Hepatocyte (in vitro differentiated cells): ENCODE measurements around the gene APOLD1. TPM values are rescaled to one million over a fixed set of nuclear protein-coding genes. Genes with fewer than 3 reads are reported as not detected.

ENCODE experiments used
- DNase-seq: peaks from one replicate; pipeline ENCODE4 v3.0.0-alpha.2; 2016; ENCODE audit warnings: low spot score
- H2AFZ ChIP-seq: fragments of 200-600 bp; sonication (generic); 2 replicates; pipeline ENCODE4 v1.6.0; 2016; ENCODE audit warnings: antibody characterized with exemption, mild to moderate bottlenecking
- H3K27ac ChIP-seq: fragments of 200-600 bp; sonication (generic); 2 replicates; pipeline ENCODE4 v1.5.1; 2016; ENCODE audit warnings: mild to moderate bottlenecking
- H3K27me3 ChIP-seq: fragments of 200-600 bp; sonication (generic); 2 replicates; pipeline ENCODE4 v1.6.1; 2016
- H3K36me3 ChIP-seq: fragments of 200-600 bp; sonication (generic); replicated peaks from 2 replicates; pipeline ENCODE4 v1.5.1; 2016; ENCODE audit warnings: low read depth; ENCODE audit not compliant: insufficient read depth
- H3K4me1 ChIP-seq: fragments of 200-600 bp; sonication (generic); 2 replicates; pipeline ENCODE4 v1.5.1; 2016; ENCODE audit warnings: mild to moderate bottlenecking, moderate library complexity; ENCODE audit not compliant: insufficient read depth
- H3K4me2 ChIP-seq: fragments of 200-600 bp; sonication (generic); 2 replicates; pipeline ENCODE4 v1.6.0; 2016
- H3K4me3 ChIP-seq: fragments of 200-600 bp; sonication (generic); 2 replicates; pipeline ENCODE4 v1.5.1; 2016; ENCODE audit warnings: mild to moderate bottlenecking
- H3K79me2 ChIP-seq: fragments of 200-600 bp; sonication (generic); 2 replicates; pipeline ENCODE4 v1.6.0; 2017; ENCODE audit warnings: mild to moderate bottlenecking
- H3K9me2 ChIP-seq: fragments of 200-600 bp; sonication (generic); replicated peaks from 2 replicates; pipeline ENCODE4 v1.6.0; 2017; ENCODE audit warnings: mild to moderate bottlenecking; ENCODE audit not compliant: insufficient read depth
- H3K9me3 ChIP-seq: fragments of 200-600 bp; sonication (generic); 2 replicates; pipeline ENCODE4 v1.5.1; 2016; ENCODE audit warnings: low read depth, mild to moderate bottlenecking
- H4K20me1 ChIP-seq: fragments of 200-600 bp; sonication (generic); 2 replicates; pipeline ENCODE4 v1.6.0; 2016; ENCODE audit warnings: mild to moderate bottlenecking; ENCODE audit not compliant: insufficient read depth, poor library complexity, severe bottlenecking
- EZH2 ChIP-seq: fragments of 200-600 bp; sonication (generic); IDR thresholded peaks from 2 replicates; pipeline ENCODE4 v1.6.1; 2016; ENCODE audit warnings: antibody characterized with exemption, mild to moderate bottlenecking, borderline replicate concordance
- EZH2phosphoT487 ChIP-seq: fragments of 200-600 bp; sonication (generic); IDR thresholded peaks from one replicate; pipeline ENCODE4 v1.6.1; 2018; ENCODE audit warnings: antibody characterized with exemption, mild to moderate bottlenecking, low read depth, moderate library complexity; ENCODE audit not compliant: unreplicated experiment, severe bottlenecking
- WGBS: methylation state at CpG from one replicate; pipeline ENCODE4 v1.1.6; 2016; ENCODE audit warnings: low lambda C conversion rate; ENCODE audit errors: missing lambda C conversion rate; 5-methylcytosine and 5-hydroxymethylcytosine counted together
- polyA plus RNA-seq: library from polyadenylated mRNA; unstranded; fragments of >200 nt; fragmentation: Nextera tagmentation; extraction: Ambion mirVana; gene quantifications from 2 replicates; pipeline ENCODE4 v1.2.1, GENCODE V29; 2016
- total RNA-seq: library from RNA; depleted of rRNA; stranded (reverse); fragments of >200 nt; gene quantifications from 2 replicates; pipeline ENCODE4 v1.2.3, GENCODE V29; 2014
- TF ChIP-seq, protein P1 (sequence below): fragments of 200-600 bp; sonication (generic); IDR thresholded peaks from 2 replicates; pipeline ENCODE4 v1.5.1; 2016; ENCODE audit warnings: antibody characterized with exemption, mild to moderate bottlenecking; ENCODE audit not compliant: poor library complexity

APOLD1 gene
- total and polyA plus RNA-seq, 2 experiments from 2014 or later, result 1.5 to 6.0 TPM

DNA sequence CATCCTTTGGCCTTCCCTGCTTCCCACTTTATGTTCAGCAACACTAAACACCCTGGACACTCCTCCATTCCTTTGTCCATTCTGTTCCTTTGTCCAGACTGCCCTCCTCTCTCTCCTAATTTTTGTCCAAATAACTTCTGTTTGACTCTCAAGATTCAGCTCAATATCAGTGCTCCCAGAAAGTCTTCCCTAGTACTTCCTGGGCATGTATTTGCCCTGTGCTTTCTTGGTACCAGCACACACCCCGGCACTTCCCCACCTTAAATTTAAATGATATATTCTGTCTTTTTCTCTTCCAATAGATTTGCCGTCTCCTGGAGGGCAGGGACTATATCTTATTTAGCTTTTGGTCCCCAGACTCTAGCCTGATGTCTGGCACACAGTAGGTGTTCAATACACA lies 6.5 kb upstream of the APOLD1 start:
- Histone ChIP-seq H3K79me2 (no peaks in the 10 kb centered on the region), H3K4me2 (no peak overlapping the region), H4K20me1 (no peaks in the 10 kb centered on the region), H3K9me2 (no peaks in the 10 kb centered on the region), H2AFZ (no peak overlapping the region), H3K4me3 (no peak overlapping the region), H3K27ac (no peak overlapping the region), H3K4me1 (peaks cover 5% of the 10 kb centered on the region), H3K27me3 (no peaks in the 10 kb centered on the region), H3K36me3 (no peaks in the 10 kb centered on the region), H3K9me3 (no peaks in the 10 kb centered on the region)
- 91% methylated on average over 2 of the region's 2 CpGs for WGBS
- no peak for DNase-seq
- TF ChIP-seq EZH2phosphoT487 (no peak), EZH2 (no peak)
- TF ChIP-seq, protein P1, sequence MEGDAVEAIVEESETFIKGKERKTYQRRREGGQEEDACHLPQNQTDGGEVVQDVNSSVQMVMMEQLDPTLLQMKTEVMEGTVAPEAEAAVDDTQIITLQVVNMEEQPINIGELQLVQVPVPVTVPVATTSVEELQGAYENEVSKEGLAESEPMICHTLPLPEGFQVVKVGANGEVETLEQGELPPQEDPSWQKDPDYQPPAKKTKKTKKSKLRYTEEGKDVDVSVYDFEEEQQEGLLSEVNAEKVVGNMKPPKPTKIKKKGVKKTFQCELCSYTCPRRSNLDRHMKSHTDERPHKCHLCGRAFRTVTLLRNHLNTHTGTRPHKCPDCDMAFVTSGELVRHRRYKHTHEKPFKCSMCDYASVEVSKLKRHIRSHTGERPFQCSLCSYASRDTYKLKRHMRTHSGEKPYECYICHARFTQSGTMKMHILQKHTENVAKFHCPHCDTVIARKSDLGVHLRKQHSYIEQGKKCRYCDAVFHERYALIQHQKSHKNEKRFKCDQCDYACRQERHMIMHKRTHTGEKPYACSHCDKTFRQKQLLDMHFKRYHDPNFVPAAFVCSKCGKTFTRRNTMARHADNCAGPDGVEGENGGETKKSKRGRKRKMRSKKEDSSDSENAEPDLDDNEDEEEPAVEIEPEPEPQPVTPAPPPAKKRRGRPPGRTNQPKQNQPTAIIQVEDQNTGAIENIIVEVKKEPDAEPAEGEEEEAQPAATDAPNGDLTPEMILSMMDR, result no peak

DNA sequence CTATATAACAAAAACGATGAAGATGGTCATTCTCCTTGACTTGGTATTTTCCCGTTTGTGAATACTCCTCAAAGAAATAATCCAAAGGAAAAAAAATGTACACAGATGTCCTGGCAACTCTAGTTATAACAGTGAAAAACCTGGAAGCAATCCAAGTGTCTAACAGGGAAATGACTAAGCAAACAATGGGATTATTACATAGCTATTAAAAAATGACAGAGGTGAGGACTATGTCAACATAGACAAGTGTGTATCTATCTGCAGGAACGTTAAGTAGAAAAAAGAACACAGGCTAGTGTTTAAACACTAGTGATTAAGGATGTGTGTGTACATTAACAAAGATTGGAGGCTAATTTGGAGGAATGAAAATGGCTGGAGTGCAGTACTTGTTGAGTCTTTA lies 5.9 kb upstream of the APOLD1 start:
- Histone ChIP-seq H3K9me3 (no peaks in the 10 kb centered on the region), H4K20me1 (no peaks in the 10 kb centered on the region), H3K27ac (no peak overlapping the region), H3K4me1 (peaks cover 5% of the 10 kb centered on the region), H3K27me3 (no peaks in the 10 kb centered on the region), H3K9me2 (no peaks in the 10 kb centered on the region), H2AFZ (no peak overlapping the region), H3K36me3 (no peaks in the 10 kb centered on the region), H3K4me3 (no peak overlapping the region), H3K4me2 (no peak overlapping the region), H3K79me2 (no peaks in the 10 kb centered on the region)
- WGBS, result 40% methylated on average over 3 of the region's 3 CpGs
- DNase-seq, result peak; percentile 58
- TF ChIP-seq EZH2, result no peak
- TF ChIP-seq, protein P1, result no peak
- TF ChIP-seq EZH2phosphoT487, result no peak

DNA sequence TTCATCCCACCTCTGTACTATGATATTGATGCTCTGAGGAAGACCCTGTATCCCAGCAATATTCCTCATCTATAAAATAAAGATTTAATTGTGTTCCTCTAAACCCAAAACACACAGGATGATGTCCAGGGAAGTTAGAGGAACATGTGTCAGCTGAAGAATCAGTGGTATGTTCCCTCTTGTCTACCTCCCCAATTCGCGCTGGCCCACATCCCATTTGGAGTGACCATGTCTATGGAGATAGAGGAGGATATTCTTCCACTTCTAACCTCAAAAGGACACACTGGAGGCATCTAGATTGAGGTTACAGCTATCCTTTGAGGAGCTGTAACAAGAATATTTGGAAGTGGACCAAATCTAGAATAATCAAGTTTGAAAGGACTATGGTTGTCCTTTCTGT lies 1.3 kb upstream of the APOLD1 start:
- no peak overlapping the region for H2AFZ ChIP-seq
- 100% methylated on average over 2 of the region's 2 CpGs for WGBS
- DNase-seq, result no peak
- TF ChIP-seq, protein P1, result no peak
- TF ChIP-seq EZH2phosphoT487, result no peak
- no peak for TF ChIP-seq EZH2
- H3K4me3 ChIP-seq, result no peak overlapping the region
- no peaks in the 10 kb centered on the region for H3K9me3 ChIP-seq
- H3K4me2 ChIP-seq, result no peak overlapping the region
- H3K27ac ChIP-seq, result no peak overlapping the region
- no peaks in the 10 kb centered on the region for H3K9me2 ChIP-seq
- peaks cover 21% of the 10 kb centered on the region for H3K4me1 ChIP-seq
- no peaks in the 10 kb centered on the region for H3K36me3 ChIP-seq
- H3K79me2 ChIP-seq, result no peaks in the 10 kb centered on the region
- no peaks in the 10 kb centered on the region for H3K27me3 ChIP-seq
- no peaks in the 10 kb centered on the region for H4K20me1 ChIP-seq

DNA sequence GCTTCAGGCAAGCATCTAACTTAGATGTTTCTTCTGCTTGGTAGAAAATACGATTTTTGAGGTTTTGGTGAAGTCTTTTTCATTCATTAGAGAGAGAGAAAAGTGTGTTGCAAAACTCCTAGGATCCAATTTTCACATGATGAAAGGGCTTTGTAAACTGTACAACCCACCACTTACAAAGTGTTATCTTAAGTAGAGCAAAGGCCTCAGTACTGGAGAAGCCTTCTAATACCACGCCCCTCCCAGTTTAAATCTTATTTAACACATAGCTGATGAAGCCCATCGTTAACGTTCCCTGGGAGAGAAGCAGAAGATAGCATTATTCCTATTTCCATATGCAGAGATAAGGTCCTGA lies 869 bp downstream of the APOLD1 start:
- Histone ChIP-seq H3K4me2 (peak overlapping the region; percentile 77), H4K20me1 (no peaks in the 10 kb centered on the region), H3K27me3 (no peaks in the 10 kb centered on the region), H2AFZ (peak overlapping the region; percentile 82), H3K27ac (peak overlapping the region; percentile 66), H3K9me2 (no peaks in the 10 kb centered on the region), H3K4me1 (peaks cover 22% of the 10 kb centered on the region), H3K9me3 (no peaks in the 10 kb centered on the region), H3K4me3 (no peak overlapping the region), H3K36me3 (no peaks in the 10 kb centered on the region), H3K79me2 (no peaks in the 10 kb centered on the region)
- 46% methylated on average over 4 of the region's 4 CpGs for WGBS
- no peak for DNase-seq
- TF ChIP-seq EZH2phosphoT487 (no peak), EZH2 (no peak)
- TF ChIP-seq, protein P1, result no peak
